ENCODE measurements around the gene CNTNAP2.
"Not testable (repeated sequence)": the region's sequence is repeated elsewhere in the genome, so short reads cannot be mapped to it uniquely, and the experiment has no call there.

CNTNAP2 gene

GRCh38 chr7:148451526-148451925 lies 2334.9 kb downstream of the CNTNAP2 start:
- not testable (repeated sequence) for H3K9me3 ChIP-seq (ENCODE audit: control insufficient read depth, low read length); H3K4me1 ChIP-seq (ENCODE audit: control insufficient read depth, insufficient read depth, low read length, poor library complexity, severe bottlenecking)
- WGBS, 2 experiments (ENCODE audit: insufficient coverage in 2 of 2): 67 to 89% methylated on average over 1 of the region's 8 CpGs

GRCh38 chr7:148456351-148456750 lies 2339.8 kb downstream of the CNTNAP2 start:
- 90 to 92% methylated on average over 4 to 5 of the region's 8 CpGs for whole genome bisulfite sequencing, 2 experiments (ENCODE audit: insufficient coverage in 2 of 2)
- Histone ChIP-seq H3K27ac (ENCODE audit: low read depth, low read length, severe bottlenecking) (no peak overlapping the region), H3K4me1 (ENCODE audit: control insufficient read depth, insufficient read depth, low read length, poor library complexity, severe bottlenecking) (no peaks in the 10 kb centered on the region), H3K36me3 (ENCODE audit: control insufficient read depth, insufficient read depth, low read length) (no peaks in the 10 kb centered on the region), H3K4me3 (ENCODE audit: extremely low read depth, insufficient read depth, low read length, poor library complexity, severe bottlenecking) (no peak overlapping the region), H3K9me3 (ENCODE audit: control insufficient read depth, low read length) (no peaks in the 10 kb centered on the region)

More at GRCh38 chr7:148451526-148451925, 2334.9 kb downstream of the CNTNAP2 start:
- not testable (repeated sequence) for H3K36me3 ChIP-seq (ENCODE audit: control insufficient read depth, insufficient read depth, low read length); H3K27ac ChIP-seq (ENCODE audit: low read depth, low read length, severe bottlenecking); H3K4me3 ChIP-seq (ENCODE audit: extremely low read depth, insufficient read depth, low read length, poor library complexity, severe bottlenecking)

GRCh38 chr7:148457310-148457921 lies 2340.8 kb downstream of the CNTNAP2 start:
- Histone ChIP-seq H3K4me1 (ENCODE audit: control insufficient read depth, insufficient read depth, low read length, poor library complexity, severe bottlenecking) (no peaks in the 10 kb centered on the region), H3K9me3 (ENCODE audit: control insufficient read depth, low read length) (no peaks in the 10 kb centered on the region), H3K4me3 (ENCODE audit: extremely low read depth, insufficient read depth, low read length, poor library complexity, severe bottlenecking) (no peak overlapping the region), H3K36me3 (ENCODE audit: control insufficient read depth, insufficient read depth, low read length) (no peaks in the 10 kb centered on the region), H3K27ac (ENCODE audit: low read depth, low read length, severe bottlenecking) (no peak overlapping the region)
- 88 to 96% methylated on average over 6 of the region's 10 CpGs for WGBS, 2 experiments (ENCODE audit: insufficient coverage in 2 of 2)

- Histone ChIP-seq H3K4me3 (ENCODE audit: extremely low read depth, insufficient read depth, low read length, poor library complexity, severe bottlenecking) (no peak overlapping the region), H3K4me1 (ENCODE audit: control insufficient read depth, insufficient read depth, low read length, poor library complexity, severe bottlenecking) (no peaks in the 10 kb centered on the region), H3K36me3 (ENCODE audit: control insufficient read depth, insufficient read depth, low read length) (no peaks in the 10 kb centered on the region), H3K9me3 (ENCODE audit: control insufficient read depth, low read length) (no peaks in the 10 kb centered on the region), H3K27ac (ENCODE audit: low read depth, low read length, severe bottlenecking) (no peak overlapping the region)
These were observed 2341.7 kb downstream of the CNTNAP2 start for GRCh38 chr7:148458263-148458662.

- H3K4me3 ChIP-seq (ENCODE audit: extremely low read depth, insufficient read depth, low read length, poor library complexity, severe bottlenecking): no peak overlapping the region
- no peaks in the 10 kb centered on the region for H3K4me1 ChIP-seq (ENCODE audit: control insufficient read depth, insufficient read depth, low read length, poor library complexity, severe bottlenecking)
- WGBS, 2 experiments (ENCODE audit: insufficient coverage in 2 of 2): 81 to 90% methylated on average over 4 of the region's 4 CpGs
- no peaks in the 10 kb centered on the region for H3K36me3 ChIP-seq (ENCODE audit: control insufficient read depth, insufficient read depth, low read length)
- no peak overlapping the region for H3K27ac ChIP-seq (ENCODE audit: low read depth, low read length, severe bottlenecking)
- H3K9me3 ChIP-seq (ENCODE audit: control insufficient read depth, low read length): no peaks in the 10 kb centered on the region
These were observed 2345.0 kb downstream of the CNTNAP2 start for GRCh38 chr7:148461392-148462179.

- 93 to 95% methylated on average over 8 to 9 of the region's 9 CpGs for WGBS, 2 experiments (ENCODE audit: insufficient coverage in 2 of 2)
- H3K36me3 ChIP-seq (ENCODE audit: control insufficient read depth, insufficient read depth, low read length); H3K4me1 ChIP-seq (ENCODE audit: control insufficient read depth, insufficient read depth, low read length, poor library complexity, severe bottlenecking); H3K27ac ChIP-seq (ENCODE audit: low read depth, low read length, severe bottlenecking); H3K4me3 ChIP-seq (ENCODE audit: extremely low read depth, insufficient read depth, low read length, poor library complexity, severe bottlenecking); H3K9me3 ChIP-seq (ENCODE audit: control insufficient read depth, low read length): not testable (repeated sequence)
These were observed 2346.2 kb downstream of the CNTNAP2 start for GRCh38 chr7:148462774-148463173.

GRCh38 chr7:148463210-148463609 lies 2346.6 kb downstream of the CNTNAP2 start:
- no peaks in the 10 kb centered on the region for H3K4me1 ChIP-seq (ENCODE audit: control insufficient read depth, insufficient read depth, low read length, poor library complexity, severe bottlenecking)
- H3K9me3 ChIP-seq (ENCODE audit: control insufficient read depth, low read length): no peaks in the 10 kb centered on the region
- 94 to 95% methylated on average over 4 of the region's 4 CpGs for WGBS, 2 experiments (ENCODE audit: insufficient coverage in 2 of 2)
- H3K27ac ChIP-seq (ENCODE audit: low read depth, low read length, severe bottlenecking): no peak overlapping the region
- no peaks in the 10 kb centered on the region for H3K36me3 ChIP-seq (ENCODE audit: control insufficient read depth, insufficient read depth, low read length)
- no peak overlapping the region for H3K4me3 ChIP-seq (ENCODE audit: extremely low read depth, insufficient read depth, low read length, poor library complexity, severe bottlenecking)

GRCh38 chr7:148464947-148465346 lies 2348.3 kb downstream of the CNTNAP2 start:
- no peaks in the 10 kb centered on the region for H3K36me3 ChIP-seq (ENCODE audit: control insufficient read depth, insufficient read depth, low read length)
- no peaks in the 10 kb centered on the region for H3K9me3 ChIP-seq (ENCODE audit: control insufficient read depth, low read length)
- H3K27ac ChIP-seq (ENCODE audit: low read depth, low read length, severe bottlenecking): no peak overlapping the region
- H3K4me3 ChIP-seq (ENCODE audit: extremely low read depth, insufficient read depth, low read length, poor library complexity, severe bottlenecking): no peak overlapping the region
- no peaks in the 10 kb centered on the region for H3K4me1 ChIP-seq (ENCODE audit: control insufficient read depth, insufficient read depth, low read length, poor library complexity, severe bottlenecking)
- WGBS, 2 experiments (ENCODE audit: insufficient coverage in 2 of 2): 90 to 95% methylated on average over 2 to 7 of the region's 7 CpGs

GRCh38 chr7:148465441-148465840 lies 2348.8 kb downstream of the CNTNAP2 start:
- 91 to 92% methylated on average over 11 to 12 of the region's 15 CpGs for WGBS, 2 experiments (ENCODE audit: insufficient coverage in 2 of 2)
- H3K36me3 ChIP-seq (ENCODE audit: control insufficient read depth, insufficient read depth, low read length); H3K4me1 ChIP-seq (ENCODE audit: control insufficient read depth, insufficient read depth, low read length, poor library complexity, severe bottlenecking); H3K4me3 ChIP-seq (ENCODE audit: extremely low read depth, insufficient read depth, low read length, poor library complexity, severe bottlenecking); H3K9me3 ChIP-seq (ENCODE audit: control insufficient read depth, low read length); H3K27ac ChIP-seq (ENCODE audit: low read depth, low read length, severe bottlenecking): not testable (repeated sequence)

GRCh38 chr7:148466120-148466519 lies 2349.5 kb downstream of the CNTNAP2 start:
- H3K4me3 ChIP-seq (ENCODE audit: extremely low read depth, insufficient read depth, low read length, poor library complexity, severe bottlenecking): no peak overlapping the region
- H3K9me3 ChIP-seq (ENCODE audit: control insufficient read depth, low read length): no peaks in the 10 kb centered on the region
- H3K27ac ChIP-seq (ENCODE audit: low read depth, low read length, severe bottlenecking): no peak overlapping the region
- no peaks in the 10 kb centered on the region for H3K36me3 ChIP-seq (ENCODE audit: control insufficient read depth, insufficient read depth, low read length)
- H3K4me1 ChIP-seq (ENCODE audit: control insufficient read depth, insufficient read depth, low read length, poor library complexity, severe bottlenecking): no peaks in the 10 kb centered on the region
- WGBS, 2 experiments (ENCODE audit: insufficient coverage in 2 of 2): 100% methylated on average over 1 to 2 of the region's 3 CpGs

- 94 to 100% methylated on average over 5 to 6 of the region's 7 CpGs for WGBS, 2 experiments (ENCODE audit: insufficient coverage in 2 of 2)
These were observed 2352.1 kb downstream of the CNTNAP2 start for GRCh38 chr7:148468700-148469098.

More at GRCh38 chr7:148468700-148469098, 2352.1 kb downstream of the CNTNAP2 start:
- H3K36me3 ChIP-seq (ENCODE audit: control insufficient read depth, insufficient read depth, low read length): no peaks in the 10 kb centered on the region
- H3K4me1 ChIP-seq (ENCODE audit: control insufficient read depth, insufficient read depth, low read length, poor library complexity, severe bottlenecking): no peaks in the 10 kb centered on the region
- no peaks in the 10 kb centered on the region for H3K9me3 ChIP-seq (ENCODE audit: control insufficient read depth, low read length)
- H3K4me3 ChIP-seq (ENCODE audit: extremely low read depth, insufficient read depth, low read length, poor library complexity, severe bottlenecking): no peak overlapping the region
- H3K27ac ChIP-seq (ENCODE audit: low read depth, low read length, severe bottlenecking): no peak overlapping the region
